HepG2 (cell line): ENCODE data around the gene RNF123. TPM values are rescaled to one million over a fixed set of nuclear protein-coding genes. Genes with fewer than 3 reads are reported as not detected.
A peak's percentile ranks its signal among the peaks of the same experiment; 100 is the strongest.

ENCODE experiments used
- ATRX ChIP-seq: sonication (generic); formaldehyde crosslinking; IDR thresholded peaks from 2 replicates; pipeline ENCODE4 v1.4.0; 2020; ENCODE audit warnings: missing genetic modification reagents, borderline replicate concordance
- CEBPB ChIP-seq: IDR thresholded peaks from 2 replicates; pipeline ENCODE4 v1.6.1; 2011; ENCODE audit warnings: low read depth, low read length, improper control_type of control experiment, borderline replicate concordance
- IRF9 ChIP-seq: sonication (generic); formaldehyde crosslinking; IDR thresholded peaks from 2 replicates; pipeline ENCODE4 v1.8.0; 2022; ENCODE audit warnings: missing genetic modification reagents, mild to moderate bottlenecking, borderline replicate concordance
- KLF12 ChIP-seq: sonication (generic); formaldehyde crosslinking; IDR thresholded peaks from 2 replicates; pipeline ENCODE4 v1.4.0; 2020; ENCODE audit warnings: missing genetic modification reagents, borderline replicate concordance
- MYC ChIP-seq: sonication (generic); formaldehyde crosslinking; IDR thresholded peaks from 2 replicates; pipeline ENCODE4 v1.9.0; 2021; ENCODE audit warnings: missing genetic modification reagents, borderline replicate concordance
- PAXIP1 ChIP-seq: sonication (generic); formaldehyde crosslinking; conservative IDR thresholded peaks from 2 replicates; pipeline ENCODE4 v1.4.0; 2020; ENCODE audit warnings: mild to moderate bottlenecking, missing genetic modification reagents, moderate library complexity
- REPIN1 ChIP-seq: sonication (generic); formaldehyde crosslinking; IDR thresholded peaks from 2 replicates; pipeline ENCODE4 v1.8.0; 2022; ENCODE audit warnings: missing genetic modification reagents, low read depth, mild to moderate bottlenecking, borderline replicate concordance
- UBTF ChIP-seq: sonication (generic); formaldehyde crosslinking; IDR thresholded peaks from 2 replicates; pipeline ENCODE4 v1.4.0; 2020; ENCODE audit warnings: mild to moderate bottlenecking, missing genetic modification reagents
- ZBTB14 ChIP-seq: sonication (generic); formaldehyde crosslinking; IDR thresholded peaks from 2 replicates; pipeline ENCODE4 v1.4.0; 2020; ENCODE audit warnings: missing genetic modification reagents
- ZEB1 ChIP-seq: IDR thresholded peaks from 2 replicates; pipeline ENCODE4 v1.6.1; 2012; ENCODE audit warnings: mild to moderate bottlenecking, low read depth, inconsistent platforms; ENCODE audit not compliant: insufficient replicate concordance
- ZFY ChIP-seq: sonication (generic); formaldehyde crosslinking; IDR thresholded peaks from 2 replicates; pipeline ENCODE4 v1.4.0; 2020; ENCODE audit warnings: missing genetic modification reagents
- ZNF160 ChIP-seq: sonication (generic); formaldehyde crosslinking; IDR thresholded peaks from 2 replicates; pipeline ENCODE4 v1.8.0; 2022; ENCODE audit warnings: mild to moderate bottlenecking, inconsistent platforms, missing genetic modification reagents
- ZNF225 ChIP-seq: sonication (generic); formaldehyde crosslinking; IDR thresholded peaks from 2 replicates; pipeline ENCODE4 v1.4.0; 2020; ENCODE audit warnings: mild to moderate bottlenecking, missing genetic modification reagents
- ZNF264 ChIP-seq: sonication (generic); formaldehyde crosslinking; IDR thresholded peaks from 2 replicates; pipeline ENCODE4 v1.4.0; 2020; ENCODE audit warnings: missing genetic modification reagents
- ZNF513 ChIP-seq: sonication (generic); formaldehyde crosslinking; conservative IDR thresholded peaks from 2 replicates; pipeline ENCODE4 v1.5.0; 2020; ENCODE audit warnings: missing genetic modification reagents
- ZNF564 ChIP-seq: sonication (generic); formaldehyde crosslinking; IDR thresholded peaks from 2 replicates; pipeline ENCODE4 v1.8.1; 2023; ENCODE audit warnings: mild to moderate bottlenecking, missing genetic modification reagents
- ZNF589 ChIP-seq: sonication (generic); formaldehyde crosslinking; conservative IDR thresholded peaks from 2 replicates; pipeline ENCODE4 v1.8.0; 2022; ENCODE audit warnings: mild to moderate bottlenecking, moderate library complexity, missing genetic modification reagents
- ZNF616 ChIP-seq: sonication (generic); formaldehyde crosslinking; IDR thresholded peaks from 2 replicates; pipeline ENCODE4 v1.5.0; 2020; ENCODE audit warnings: low read depth, mild to moderate bottlenecking, missing genetic modification reagents
- ZNF713 ChIP-seq: sonication (generic); formaldehyde crosslinking; IDR thresholded peaks from 2 replicates; pipeline ENCODE4 v1.4.0; 2020; ENCODE audit warnings: mild to moderate bottlenecking, missing genetic modification reagents
- polyA plus RNA-seq, 8 experiments: library from polyadenylated mRNA; depleted of rRNA in 3 of 8; stranded (reverse) in 7 of 8; unstranded in 1 of 8; fragments of >200 nt; fragmentation: Illumina TruSeq in 4 of 8; extraction: Trizol in 4 of 8; gene quantifications; 2 replicates each; pipeline versions ENCODE4 v1.2.1 to v1.2.3, GENCODE V29; 2011 to 2016; ENCODE audit warnings: low read depth in 4 of 8, missing spikeins in 1 of 8, mixed read lengths in 1 of 8; ENCODE audit not compliant: insufficient read depth in 1 of 8
- total RNA-seq, 5 experiments: library from RNA; depleted of rRNA; stranded (reverse); fragments of >200 nt; fragmentation: Illumina TruSeq; extraction: Trizol; gene quantifications; 2 replicates each; pipeline ENCODE4 v1.2.3, GENCODE V29; 2016; ENCODE audit warnings: low read depth in 1 of 5

RNF123 gene
- total and polyA plus RNA-seq, 2 of the 13 experiments (the other 11 are each of a cell fraction or from before 2014, with no cell fraction given), result 29.9 to 82.2 TPM

GRCh38 chr3:49673121-49673714, 16.1 kb upstream of the RNF123 start (continued):
- TF ChIP-seq CEBPB, result no peak
- 0 out of 2 replicates have a peak, but pooled peaks have one; percentile 37 for TF ChIP-seq REPIN1 (CRISPR knock-in tag)
- 0 out of 2 replicates have a peak, but pooled peaks have one; percentile 72 for TF ChIP-seq IRF9 (CRISPR knock-in tag)
- TF ChIP-seq ZNF589, result no peak
- 0 out of 2 replicates have a peak, but pooled peaks have one; percentile 13 for TF ChIP-seq ZNF264 (CRISPR knock-in tag)
- 0 out of 2 replicates have a peak, but pooled peaks have one; percentile 23 for TF ChIP-seq ZNF160 (CRISPR knock-in tag)
- no peak for TF ChIP-seq ZEB1
- 0 out of 2 replicates have a peak, but pooled peaks have one; percentile 8 for TF ChIP-seq KLF12 (CRISPR knock-in tag)
- no peak for TF ChIP-seq ZNF513 (CRISPR knock-in tag)
- no peak for TF ChIP-seq PAXIP1 (CRISPR knock-in tag)
- TF ChIP-seq ATRX (CRISPR knock-in tag), result no peak
- no peak for TF ChIP-seq ZNF713 (CRISPR knock-in tag)
- peak; percentile 78 for TF ChIP-seq MYC (CRISPR knock-in tag)
- 0 out of 2 replicates have a peak, but pooled peaks have one; percentile 16 for TF ChIP-seq ZNF616 (CRISPR knock-in tag)
- peak; percentile 61; the same call in 1 of the 2 replicates for TF ChIP-seq ZNF225 (CRISPR knock-in tag)
- TF ChIP-seq ZFY (CRISPR knock-in tag), result peak; percentile 78
- TF ChIP-seq ZNF564 (CRISPR knock-in tag), result no peak
- TF ChIP-seq ZBTB14 (CRISPR knock-in tag), result 0 out of 2 replicates have a peak, but pooled peaks have one; percentile 49
- no peak; the same call in 1 of the 2 replicates for TF ChIP-seq UBTF (CRISPR knock-in tag)
